ENCODE data around the gene ZNF207. TPM values are rescaled to one million over a fixed set of nuclear protein-coding genes. Genes with fewer than 3 reads are reported as not detected.

ZNF207 gene
- total and polyA plus RNA-seq, 9 of the 15 experiments (the other 6 are each of a cell fraction or from before 2014, with no cell fraction given): 123 to 370 (median 250) TPM

GRCh38 chr17:32341857-32342602 lies 7.9 kb upstream of the ZNF207 start, which contains the start of gene C17orf75 (continued):
- TF ChIP-seq ZNF740 (CRISPR knock-in tag; IDR thresholded peaks at IDR 0.05) (no peak), ZNF740 (tag; IDR thresholded peaks at IDR 0.05) (no peak), CCNT2 (IDR thresholded peaks at IDR 0.05; ENCODE audit: borderline replicate concordance, extremely low read depth, insufficient read length, low read depth, low read length) (peak; percentile 49), TFE3 (CRISPR knock-in tag; IDR thresholded peaks at IDR 0.05) (no peak), CREB1 (IDR thresholded peaks at IDR 0.05) (peak; percentile 44; the same call in 1 of the 2 replicates), CREB1 (CRISPR knock-in tag; IDR thresholded peaks at IDR 0.05) (peak; percentile 71), NKRF (IDR thresholded peaks at IDR 0.05; ENCODE audit: borderline replicate concordance) (peak; percentile 43; the same call in 1 of the 2 replicates), SMARCA5 (IDR thresholded peaks at IDR 0.05) (no peak), SRF (CRISPR knock-in tag; IDR thresholded peaks at IDR 0.05) (peak in 1 of 2 experiments; percentile 70; a peak in 2 of 4 replicates), HBP1 (CRISPR knock-in tag; IDR thresholded peaks at IDR 0.05) (no peak), ZC3H8 (IDR thresholded peaks at IDR 0.05) (no peak), SMAD1 (IDR thresholded peaks at IDR 0.05; ENCODE audit: low read depth, low read length, partially characterized antibody) (peak; percentile 67), ZNF445 (CRISPR knock-in tag; IDR thresholded peaks at IDR 0.05; ENCODE audit: low read depth) (no peak), RBBP5 (IDR thresholded peaks at IDR 0.05; ENCODE audit: borderline replicate concordance, insufficient read depth, low read length, poor library complexity, severe bottlenecking) (peak; percentile 91), HNRNPLL (IDR thresholded peaks at IDR 0.05; ENCODE audit: low read depth, low read length, poor library complexity, severe bottlenecking) (peak; percentile 53), CTBP1 (IDR thresholded peaks at IDR 0.05; ENCODE audit: borderline replicate concordance) (peak; percentile 87), ZNF280B (CRISPR knock-in tag; IDR thresholded peaks at IDR 0.05) (no peak), ZNF695 (CRISPR knock-in tag; IDR thresholded peaks at IDR 0.05) (no peak), POLR3G (IDR thresholded peaks at IDR 0.05; ENCODE audit: extremely low read depth, insufficient read length, insufficient replicate concordance) (no peak), TRIM24 (IDR thresholded peaks at IDR 0.05) (peak in 1 of 2 experiments; percentile 99; a peak in 3 of 4 replicates)
